ENCODE results near the gene VEGFB. TPM values are rescaled to one million over a fixed set of nuclear protein-coding genes. Genes with fewer than 3 reads are reported as not detected.
A peak's percentile ranks its signal among the peaks of the same experiment; 100 is the strongest.

VEGFB gene
- polyA plus RNA-seq, 2 of the 4 experiments (the other 2 are of a cell fraction) = 6.8 to 26.5 TPM

GRCh38 chr11:64232967-64233315, 1.4 kb upstream of the VEGFB start:
- no peak overlapping the region for H3K4me3 ChIP-seq
- H3K9me3 ChIP-seq = no peaks in the 10 kb centered on the region
- 87% methylated on average over 8 of the region's 8 CpGs for WGBS (ENCODE audit: missing lambda C conversion rate)
- no peak for TF ChIP-seq HMGXB4 (CRISPR knock-in tag; IDR thresholded peaks at IDR 0.05; ENCODE audit: borderline replicate concordance)
- no peak for TF ChIP-seq BHLHE40 (IDR thresholded peaks at IDR 0.05; ENCODE audit: low read depth, low read length)
- TF ChIP-seq HOXB13 (CRISPR knock-in tag; IDR thresholded peaks at IDR 0.05; ENCODE audit: low read depth) = no peak
- no peak for TF ChIP-seq ATOH8 (CRISPR knock-in tag; IDR thresholded peaks at IDR 0.05; ENCODE audit: low read depth)
- TF ChIP-seq NFE2L2 (conservative IDR thresholded peaks at IDR 0.05; ENCODE audit: low read length) = no peak
- TF ChIP-seq JUN (IDR thresholded peaks at IDR 0.05) = no peak
- no peak for TF ChIP-seq GATA3 (IDR thresholded peaks at IDR 0.05; ENCODE audit: borderline replicate concordance)
- no peak for TF ChIP-seq CHD4 (IDR thresholded peaks at IDR 0.05; ENCODE audit: borderline replicate concordance)
- TF ChIP-seq POLR2A (IDR thresholded peaks at IDR 0.05; ENCODE audit: low read length) = no peak
- TF ChIP-seq FOXS1 (CRISPR knock-in tag; IDR thresholded peaks at IDR 0.05) = no peak
- no peak for TF ChIP-seq HDAC2 (IDR thresholded peaks at IDR 0.05)
- no peak for TF ChIP-seq CBX8 (IDR thresholded peaks at IDR 0.05)
- no peak for TF ChIP-seq TFCP2L1 (CRISPR knock-in tag; IDR thresholded peaks at IDR 0.05)
- TF ChIP-seq CHD2 (IDR thresholded peaks at IDR 0.05; ENCODE audit: low read length, partially characterized antibody) = no peak
- TF ChIP-seq E2F6 (IDR thresholded peaks at IDR 0.05; ENCODE audit: borderline replicate concordance, low read depth) = no peak
- TF ChIP-seq MAX (IDR thresholded peaks at IDR 0.05) = no peak
- DNase-seq (ENCODE audit: low read depth in 1 of 2, low spot score in 1 of 2) (no peak), FAIRE-seq (no peak), ATAC-seq (no peak)
- no peak overlapping the region for H3K27ac ChIP-seq
- CTCF ChIA-PET = interaction anchor here (0.9 to 2.8 kb wide), 9 partner anchors 8 to 121 kb away, joined by 3 to 14 read pairs (median 4); no protein-coding TSS in a partner anchor
- no peak overlapping the region for H3K4me2 ChIP-seq
- H3K4me1 ChIP-seq = peaks cover 40% of the 10 kb centered on the region
- POLR2A ChIA-PET = interaction anchor here (1.0 to 1.1 kb wide), 2 partner anchors 8 to 49 kb away, joined by 3 to 6 read pairs; partner anchors contain the start of gene FKBP2

GRCh38 chr11:64234647-64235379, 429 bp downstream of the VEGFB start:
- Histone ChIP-seq H3K9me3 (no peaks in the 10 kb centered on the region), H3K4me3 (peak overlapping the region; percentile 96), H3K27ac (peak overlapping the region; percentile 96 to 97), H3K4me1 (peaks cover 37% of the 10 kb centered on the region), H3K4me2 (peak overlapping the region; percentile 99)
- POLR2A ChIA-PET = no interaction called here
- no peak for DNase-seq (ENCODE audit: low read depth in 1 of 2, low spot score in 1 of 2)
- peak; percentile 59 to 64 for ATAC-seq
- peak; percentile 28; the same call in 1 of the 2 replicates for TF ChIP-seq MAX (IDR thresholded peaks at IDR 0.05)
- TF ChIP-seq TFCP2L1 (CRISPR knock-in tag; IDR thresholded peaks at IDR 0.05) = no peak
- 0 out of 2 replicates have a peak, but pooled peaks have one; percentile 18 for TF ChIP-seq POLR2A (IDR thresholded peaks at IDR 0.05; ENCODE audit: low read length)
- TF ChIP-seq SREBF2 (IDR thresholded peaks at IDR 0.05) = no peak
- CTCF ChIA-PET = interaction anchor here (1.2 to 2.4 kb wide), 6 partner anchors 10 to 120 kb away, joined by 3 to 14 read pairs (median 7); partner anchors contain the start of gene PRDX5
- no peak for FAIRE-seq
- 14% methylated on average over 4 of the region's 80 CpGs for WGBS (ENCODE audit: missing lambda C conversion rate)

GRCh38 chr11:64235437-64236161, 1.2 kb downstream of the VEGFB start:
- Histone ChIP-seq H3K4me1 (peaks cover 41% of the 10 kb centered on the region), H3K4me2 (peak overlapping the region; percentile 99), H3K4me3 (peak overlapping the region; percentile 96), H3K9me3 (no peaks in the 10 kb centered on the region), H3K27ac (peak overlapping the region; percentile 96 to 97)
- TF ChIP-seq NR3C1 (IDR thresholded peaks at IDR 0.05) (no peak), HDAC2 (IDR thresholded peaks at IDR 0.05) (0 out of 2 replicates have a peak, but pooled peaks have one; percentile 38), CTCF (IDR thresholded peaks at IDR 0.05) (no peak), CHD4 (IDR thresholded peaks at IDR 0.05; ENCODE audit: borderline replicate concordance) (no peak), KDM1A (IDR thresholded peaks at IDR 0.05; ENCODE audit: low read depth) (peak; percentile 81; the same call in 1 of the 2 replicates), POLR2A (IDR thresholded peaks at IDR 0.05; ENCODE audit: low read length) (no peak), FOSB (CRISPR knock-in tag; IDR thresholded peaks at IDR 0.05) (no peak)
- POLR2A ChIA-PET = no interaction called here
- WGBS (ENCODE audit: missing lambda C conversion rate) = 87% methylated on average over 12 of the region's 12 CpGs
- FAIRE-seq (no peak), ATAC-seq (no peak), DNase-seq (ENCODE audit: low read depth in 1 of 2, low spot score in 1 of 2) (no peak)
- CTCF ChIA-PET = interaction anchor here (0.5 to 2.3 kb wide), 6 partner anchors 9 to 82 kb away, joined by 3 to 16 read pairs (median 4); partner anchors contain the start of genes NUDT22, PRDX5 and TRPT1

All from A549 (cell line).